HPDE6-E6E7 (cell line): ENCODE measurements around the gene LPO.

Experiments used
- DNase-seq: peaks from one replicate; pipeline ENCODE4 v3.0.0; 2011; ENCODE audit warnings: missing footprints; ENCODE audit errors: extremely low spot score

LPO gene

DNA sequence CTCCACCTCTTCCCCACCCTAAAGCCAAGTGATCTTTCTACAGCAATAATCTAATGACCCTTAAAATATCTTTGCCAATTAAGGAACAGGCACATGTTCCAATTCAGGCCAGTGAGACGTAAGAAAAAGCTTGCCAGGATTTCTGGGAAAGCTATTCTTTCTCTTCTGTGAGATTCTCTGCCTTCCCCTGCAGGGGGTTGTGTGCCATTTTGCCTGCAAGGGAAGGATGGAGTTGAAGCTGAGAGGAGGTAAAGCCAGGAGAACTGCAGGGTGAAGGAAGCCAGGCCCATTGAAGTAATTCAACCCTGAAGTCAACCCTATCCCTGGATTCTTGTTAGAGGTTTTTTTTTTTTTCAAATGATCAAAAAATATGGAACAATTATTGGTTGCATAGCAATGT lies 9.0 kb upstream of the LPO start:
- no peak for DNase-seq

DNA sequence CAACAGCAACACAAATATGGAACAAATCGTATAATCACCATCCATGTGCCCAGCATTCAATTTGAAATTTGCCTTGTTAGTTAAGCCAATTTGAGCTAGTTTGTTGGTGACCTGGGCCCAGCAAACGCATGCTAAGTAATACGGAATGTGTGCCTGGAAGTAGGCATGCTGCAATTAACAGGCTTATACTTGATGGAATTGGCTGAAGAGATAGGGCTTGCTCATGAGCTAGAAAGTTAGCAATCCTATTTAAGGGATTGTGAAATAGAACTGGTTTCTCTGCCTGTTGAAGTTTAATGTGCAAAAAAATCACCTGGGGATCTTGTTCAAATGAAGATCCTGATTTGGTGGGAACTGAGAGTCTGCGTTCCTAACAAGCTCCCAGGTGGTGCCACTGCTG lies 8.5 kb upstream of the LPO start:
- DNase-seq, result no peak

DNA sequence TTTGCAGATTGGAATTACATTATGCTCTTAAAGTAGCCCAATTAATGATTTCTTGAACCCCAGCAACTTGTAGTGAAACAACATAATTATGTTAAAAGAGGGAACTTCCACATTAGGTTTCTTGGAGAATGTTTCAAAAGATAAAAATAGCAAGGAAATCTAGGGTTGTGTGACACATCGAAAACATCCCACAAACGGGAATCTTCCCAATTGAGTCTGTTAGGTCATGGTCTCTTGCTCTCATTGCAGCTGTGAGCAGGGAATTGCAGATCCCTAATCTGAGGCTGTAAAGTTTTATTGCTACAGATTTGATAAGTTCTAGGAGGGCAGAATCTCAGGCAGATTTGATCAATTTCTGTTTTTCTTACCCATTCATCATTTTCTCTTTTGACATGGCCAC lies 6.7 kb upstream of the LPO start:
- no peak for DNase-seq

DNA sequence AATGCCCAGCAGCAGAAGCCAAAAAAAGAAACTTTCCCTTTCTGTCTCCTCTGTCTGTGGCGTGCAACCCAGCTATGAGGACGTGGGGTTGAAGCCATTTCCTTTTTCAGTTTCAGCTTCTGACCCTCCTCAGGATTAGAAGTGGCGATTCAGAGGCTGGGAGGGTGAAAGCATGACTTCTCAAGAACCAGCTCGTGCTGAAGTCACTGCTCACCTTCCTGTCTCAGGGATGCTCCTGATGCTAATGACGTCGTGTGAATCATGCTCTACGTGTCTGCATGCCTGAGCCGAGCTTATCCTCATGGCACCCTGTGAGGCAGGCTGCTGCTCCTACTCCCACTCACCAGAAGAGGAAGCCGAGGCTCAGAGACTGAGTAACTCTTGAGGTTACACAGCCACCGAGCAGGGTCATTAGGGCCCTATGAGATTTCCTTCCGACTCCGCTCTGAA lies 5.7 kb upstream of the LPO start:
- DNase-seq, result no peak

DNA sequence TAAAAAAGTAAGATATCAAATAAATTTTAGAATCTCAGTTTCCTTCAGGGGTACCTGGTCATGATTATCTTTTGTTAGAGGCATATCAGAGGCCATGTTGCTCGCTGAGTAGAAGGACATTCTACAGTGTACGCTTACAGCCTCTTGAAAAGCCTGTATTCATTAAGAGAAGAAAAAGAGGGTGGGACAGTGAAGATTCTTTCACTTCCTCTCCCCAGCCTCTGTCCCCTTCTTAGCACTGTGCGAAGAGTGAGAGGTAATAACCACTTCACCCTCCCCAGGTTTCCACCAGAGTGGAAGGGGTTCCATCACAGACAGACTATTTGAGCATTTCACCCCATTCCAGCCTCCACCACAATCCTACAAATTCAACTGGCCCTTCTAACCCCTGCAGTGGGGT lies 4.8 kb upstream of the LPO start:
- no peak for DNase-seq

DNA sequence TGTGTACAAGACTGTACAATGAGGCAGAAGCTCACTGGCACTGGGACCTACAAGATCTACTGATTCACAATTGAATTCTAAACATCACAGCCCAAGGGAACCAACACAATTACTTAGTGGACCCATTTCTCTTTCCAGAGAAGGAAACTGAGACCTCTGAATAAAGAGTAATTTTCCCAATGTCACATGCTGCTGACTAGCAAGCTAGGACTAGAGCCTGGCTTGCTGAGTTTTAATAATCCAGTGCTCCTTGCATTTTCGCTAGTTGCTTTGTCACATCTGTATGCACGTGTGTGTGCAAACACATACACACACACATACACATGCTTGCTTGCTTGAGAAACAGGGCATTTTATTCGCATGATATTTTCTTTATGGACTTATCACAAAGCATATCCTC lies 3.9 kb upstream of the LPO start:
- no peak for DNase-seq

DNA sequence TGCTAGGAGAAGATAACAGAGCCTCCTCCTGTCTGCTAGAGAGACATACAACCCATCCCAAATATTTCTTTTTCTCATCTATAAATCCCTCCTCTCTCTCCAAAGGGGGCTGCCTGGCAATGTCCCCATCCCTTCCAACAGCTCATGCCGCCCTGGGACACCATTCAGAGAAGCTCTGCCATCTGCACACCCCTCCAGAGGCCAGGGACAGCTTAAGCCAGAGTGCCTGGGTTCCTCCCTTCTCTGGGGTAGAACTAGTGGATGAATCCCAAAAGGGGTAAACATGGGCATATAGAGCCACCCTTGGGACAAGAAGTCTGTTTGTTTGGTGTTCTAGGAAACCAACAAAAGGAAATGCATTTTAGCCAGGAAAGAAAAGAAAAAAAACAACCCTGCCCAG lies 2.6 kb upstream of the LPO start:
- no peak for DNase-seq

DNA sequence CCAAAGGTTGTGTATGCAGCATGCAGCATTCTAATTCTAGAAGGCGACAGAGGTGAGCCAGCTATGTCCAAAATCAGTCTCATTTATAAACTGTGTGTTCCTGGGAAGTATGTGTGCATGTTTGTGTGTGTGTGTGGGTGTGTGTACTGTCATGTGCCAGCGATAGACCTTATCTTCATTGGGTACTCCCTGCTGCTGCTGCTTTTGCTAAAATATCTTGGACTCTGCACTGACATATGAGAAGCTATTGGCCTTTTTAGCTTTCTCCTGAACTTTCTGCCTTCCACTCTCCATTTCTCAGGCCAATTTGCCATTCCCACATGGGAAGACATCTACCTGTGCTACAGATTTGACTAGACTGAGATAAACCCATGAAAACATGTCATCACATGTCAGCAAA lies 2.0 kb upstream of the LPO start:
- DNase-seq, result no peak

DNA sequence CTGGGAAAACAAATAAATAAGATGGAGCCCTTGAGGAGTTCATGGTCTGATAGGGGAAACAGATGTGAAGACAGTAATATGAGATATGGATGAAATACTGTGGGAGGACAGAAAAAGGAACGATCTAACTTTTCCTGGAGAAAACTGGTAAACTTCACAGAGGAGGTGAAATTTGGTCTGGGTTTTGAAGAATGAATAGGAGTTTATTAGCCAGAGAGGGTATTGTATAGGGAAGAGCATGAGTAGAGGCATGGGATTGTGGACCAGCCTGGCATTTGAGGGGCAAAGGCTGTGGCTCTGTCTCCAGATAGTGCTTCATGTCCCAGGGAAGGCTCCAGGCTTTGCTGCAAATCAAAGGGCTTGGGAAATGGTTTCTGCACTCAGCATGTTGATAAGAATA lies 1.6 kb downstream of the LPO start:
- DNase-seq, result no peak

DNA sequence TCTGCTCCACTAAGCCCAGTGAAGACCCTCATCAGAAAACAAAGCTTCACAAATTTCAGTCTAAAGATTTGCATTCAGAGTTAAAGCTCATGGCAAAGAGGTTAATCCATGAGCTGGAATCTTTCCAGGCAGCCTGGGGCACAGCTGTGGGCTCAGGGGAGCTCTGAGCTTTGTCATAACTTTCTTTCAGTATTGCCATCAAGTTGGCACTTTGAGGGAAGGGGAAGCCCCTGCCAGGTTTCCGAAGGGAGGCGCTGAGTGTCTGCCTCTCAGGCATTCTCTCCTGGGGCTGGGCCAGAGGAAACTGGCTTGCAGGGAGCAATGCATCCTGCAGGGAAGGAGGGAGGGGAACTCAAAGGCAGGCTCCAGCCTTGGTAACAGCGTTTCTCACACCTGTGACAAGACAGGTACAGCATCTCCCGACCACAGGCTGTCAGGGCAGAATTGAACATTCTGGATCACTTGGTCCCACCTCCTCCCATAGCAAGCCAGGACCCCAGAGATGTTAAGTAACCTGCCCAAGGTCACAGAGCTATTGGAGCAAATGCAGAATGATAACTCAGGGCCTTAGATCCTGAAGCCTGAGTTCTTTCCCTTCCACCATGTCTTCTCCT lies 3.9 kb downstream of the LPO start:
- DNase-seq, result no peak

DNA sequence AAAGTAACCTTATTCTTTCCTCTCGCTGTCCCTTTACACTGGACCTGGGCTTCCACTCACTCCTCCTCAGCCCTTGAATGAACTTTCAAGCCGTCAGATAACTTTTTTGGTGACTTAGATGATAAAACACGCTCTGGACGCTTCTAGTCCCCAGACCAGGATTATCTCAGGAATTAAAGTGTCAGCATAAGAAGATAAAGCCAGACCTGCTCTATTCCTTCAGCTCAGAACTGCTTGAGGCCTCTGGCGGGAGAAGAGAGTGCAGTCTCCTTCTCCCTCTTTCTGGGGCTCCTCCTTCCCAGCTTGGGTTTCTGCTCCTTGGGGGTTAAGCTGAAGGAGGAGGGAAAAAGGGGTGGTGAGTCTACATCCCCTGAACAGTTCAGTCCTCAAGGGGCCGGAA lies 6.6 kb downstream of the LPO start:
- no peak for DNase-seq

DNA sequence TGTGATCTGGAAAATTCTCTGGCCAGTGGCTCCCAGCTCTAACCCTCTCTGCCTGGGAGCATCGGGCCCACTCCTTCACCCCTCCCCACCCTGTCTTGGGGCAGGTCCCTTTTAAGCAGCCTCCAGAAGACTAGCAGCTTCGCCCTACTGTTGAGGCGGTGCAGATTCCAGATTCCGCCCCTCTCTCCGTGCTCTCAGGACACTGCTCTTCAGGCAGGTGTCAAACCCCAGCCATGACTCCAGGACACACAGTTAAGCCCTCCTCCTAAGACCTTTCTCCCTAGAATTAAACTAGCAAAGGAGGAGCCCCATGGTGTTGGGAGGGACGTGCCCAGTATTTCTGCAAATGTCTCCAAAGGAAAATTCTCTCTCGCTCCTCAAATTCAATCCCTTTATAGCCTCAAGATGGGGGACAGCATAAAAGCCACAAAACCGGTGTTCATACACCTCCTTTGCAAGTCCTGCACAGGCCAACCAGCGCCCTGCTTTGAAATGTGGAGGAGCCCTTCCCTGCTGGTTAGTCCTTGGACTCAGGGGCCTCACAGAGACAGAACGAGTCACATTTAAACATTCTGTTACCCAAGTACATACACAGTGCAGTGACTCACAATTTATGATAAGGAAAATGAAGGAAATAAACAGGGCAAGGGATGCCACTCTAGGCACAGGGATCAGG lies 7.2 kb downstream of the LPO start:
- no peak for DNase-seq

DNA sequence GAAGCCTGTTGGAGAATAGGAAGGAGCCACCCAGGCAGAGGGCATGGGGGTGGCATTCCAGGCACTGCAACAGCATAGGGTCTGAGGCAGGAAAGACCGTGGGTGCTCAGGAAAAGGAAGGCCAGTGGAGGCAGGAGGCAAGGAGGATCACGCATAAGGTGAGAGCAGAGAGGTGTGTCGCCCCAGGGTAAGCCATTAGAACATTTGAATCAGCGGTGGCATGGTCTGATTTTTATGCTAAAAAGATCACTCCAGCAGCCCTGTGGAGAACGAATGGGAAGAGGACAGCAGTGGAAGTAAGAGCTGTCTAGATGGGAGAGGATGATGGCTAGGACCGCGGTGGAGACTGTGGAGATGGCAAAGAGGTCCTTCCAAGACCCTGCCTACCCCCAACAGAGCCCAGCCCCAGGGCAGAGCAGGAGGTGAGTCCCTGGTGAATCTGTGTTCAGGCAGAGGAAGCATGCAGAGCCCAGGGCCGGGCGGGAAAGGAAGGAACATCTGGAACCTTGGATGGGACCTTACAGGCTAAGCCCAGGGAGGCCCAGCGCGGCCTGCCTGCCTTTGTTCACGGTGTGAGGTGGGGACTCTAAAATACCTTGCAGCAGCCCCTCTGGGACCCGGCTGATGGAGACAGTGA lies 7.8 kb downstream of the LPO start:
- DNase-seq, result no peak

DNA sequence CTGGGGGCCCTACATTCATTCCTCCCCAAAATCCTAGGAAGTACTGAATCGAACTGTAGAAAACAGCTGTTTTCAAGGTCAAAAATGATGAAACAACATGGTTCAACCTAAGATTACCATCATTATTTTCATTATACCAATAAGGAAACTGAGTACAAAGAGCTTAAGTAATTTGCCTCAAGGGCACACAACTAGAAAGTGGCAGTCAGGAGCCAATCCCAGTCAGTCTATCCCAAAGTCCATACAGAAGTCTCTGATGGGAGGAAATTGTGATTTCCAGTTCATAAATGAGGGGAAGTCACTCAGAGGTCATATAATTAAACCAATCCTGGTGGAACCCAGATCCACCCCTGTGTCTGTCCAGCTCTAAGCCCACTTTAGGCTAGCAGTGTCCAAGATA lies 8.4 kb downstream of the LPO start:
- DNase-seq, result no peak

DNA sequence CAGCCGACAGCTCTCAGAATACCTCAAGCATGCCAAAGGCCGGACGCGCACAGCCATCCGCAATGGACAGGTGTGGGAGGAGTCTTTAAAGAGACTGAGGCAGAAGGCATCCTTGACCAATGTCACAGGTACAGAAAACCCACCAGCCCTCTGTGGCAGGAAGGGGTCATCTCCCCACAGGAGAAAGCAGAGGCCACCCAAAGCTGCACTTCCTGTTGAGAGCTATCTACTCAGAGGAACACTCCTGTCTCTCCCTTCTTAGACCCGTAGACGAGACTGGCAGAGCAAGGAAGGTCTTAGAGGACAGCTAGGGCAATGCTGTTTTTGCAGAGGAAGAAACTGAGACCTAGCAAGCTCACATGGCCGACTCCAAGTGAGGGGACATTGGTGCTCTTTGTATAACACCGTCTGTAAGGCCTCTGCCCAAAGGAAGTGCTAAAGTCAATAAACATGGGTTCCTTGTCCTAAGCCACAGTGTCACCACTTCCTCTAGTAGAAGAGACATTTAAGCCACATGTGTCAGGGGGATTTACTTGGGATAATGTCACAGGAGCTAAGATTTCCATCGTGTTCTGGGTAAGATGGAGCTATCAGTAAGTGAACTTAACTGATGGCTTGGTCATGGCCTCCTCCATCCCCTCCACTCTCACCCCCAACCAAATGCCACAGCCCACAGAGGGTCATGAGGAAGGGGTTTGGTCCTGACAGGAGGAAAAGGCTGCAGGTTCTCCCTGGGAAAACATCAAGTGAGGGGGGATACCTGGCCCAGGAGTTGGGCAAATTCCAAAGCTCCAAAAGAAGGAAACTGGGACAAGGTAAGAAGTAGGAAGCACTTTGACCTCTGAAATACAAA lies 9.4 kb downstream of the LPO start:
- no peak for DNase-seq

DNA sequence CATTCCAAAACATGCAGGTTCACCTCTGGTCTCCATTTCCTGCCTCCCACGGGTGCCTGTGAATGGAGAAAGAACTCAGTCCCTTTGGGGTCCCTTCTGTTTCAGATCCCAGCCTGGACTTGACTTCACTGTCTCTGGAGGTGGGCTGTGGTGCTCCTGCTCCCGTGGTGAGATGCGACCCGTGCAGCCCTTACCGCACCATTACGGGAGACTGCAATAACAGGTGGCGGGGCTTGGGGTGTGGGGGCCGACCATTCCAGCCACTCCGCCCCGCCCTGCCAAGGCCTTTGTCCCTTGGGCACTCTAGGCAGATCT lies 10.5 kb downstream of the LPO start:
- no peak for DNase-seq

DNA sequence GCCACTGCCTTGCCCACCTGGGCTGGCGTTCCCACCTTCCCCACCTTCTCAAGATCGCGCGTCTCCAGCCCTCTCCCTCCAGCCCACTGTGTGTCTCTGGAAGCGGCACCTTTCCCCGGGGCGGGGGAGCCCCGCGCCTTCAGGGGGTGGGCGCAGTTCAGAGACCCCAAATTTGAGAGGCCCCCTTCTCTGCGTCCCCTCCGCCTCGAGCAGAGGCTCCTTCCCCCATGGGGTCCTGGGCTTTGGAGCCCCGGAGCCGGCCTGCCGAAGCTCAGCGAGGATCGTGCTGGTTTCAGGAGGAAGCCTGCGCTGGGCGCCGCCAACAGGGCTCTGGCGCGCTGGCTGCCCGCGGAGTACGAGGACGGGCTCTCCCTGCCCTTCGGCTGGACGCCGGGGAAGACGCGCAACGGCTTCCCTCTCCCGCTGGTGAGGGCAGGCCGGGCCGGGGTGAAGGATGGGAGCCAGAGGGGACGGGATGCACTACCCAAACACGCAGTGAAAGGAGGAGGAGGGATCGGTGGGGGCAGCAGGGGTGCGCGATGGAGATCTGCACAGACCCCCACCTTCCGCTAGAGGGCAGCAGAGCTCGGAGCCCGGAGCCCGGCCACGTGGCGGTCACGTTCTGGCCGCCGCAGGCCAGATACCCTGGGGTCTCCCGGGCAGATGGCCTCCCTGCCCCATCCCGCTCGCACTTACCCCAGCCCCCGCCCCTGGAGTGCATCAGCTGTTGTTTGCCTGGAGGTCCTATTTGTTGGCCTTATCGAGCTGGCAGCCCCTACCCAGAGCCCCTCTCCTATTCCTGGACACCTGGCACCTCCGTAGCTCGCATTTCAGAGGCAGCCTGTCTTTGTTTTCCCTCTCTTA lies 11.1 kb downstream of the LPO start:
- DNase-seq, result peak; percentile 90

DNA sequence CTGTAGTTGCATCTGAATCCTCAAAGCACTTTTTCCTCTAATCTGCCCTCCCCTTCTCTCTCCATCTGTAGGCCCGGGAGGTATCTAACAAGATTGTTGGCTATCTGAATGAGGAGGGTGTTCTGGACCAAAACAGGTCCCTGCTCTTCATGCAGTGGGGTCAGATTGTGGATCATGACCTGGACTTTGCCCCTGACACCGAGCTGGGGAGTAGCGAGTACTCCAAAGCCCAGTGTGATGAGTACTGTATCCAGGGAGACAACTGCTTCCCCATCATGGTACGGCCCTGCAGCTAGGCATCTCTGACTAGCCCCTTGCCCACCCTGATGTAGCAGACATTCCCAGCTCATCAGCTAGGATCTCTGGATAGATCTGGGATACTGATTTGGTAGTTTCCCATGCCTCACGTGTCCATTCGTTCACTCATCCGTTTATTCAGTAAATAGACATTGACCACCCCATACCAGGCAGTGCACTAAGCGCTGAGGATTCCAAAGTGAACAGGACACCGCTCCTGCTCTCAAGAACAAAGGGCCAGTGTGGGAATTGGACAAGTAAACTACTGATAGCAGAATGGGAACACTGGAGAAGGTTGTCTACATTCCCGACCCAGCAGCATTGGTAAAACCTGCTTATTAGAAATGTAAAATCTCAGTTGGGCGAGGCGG lies 12.1 kb downstream of the LPO start:
- no peak for DNase-seq

DNA sequence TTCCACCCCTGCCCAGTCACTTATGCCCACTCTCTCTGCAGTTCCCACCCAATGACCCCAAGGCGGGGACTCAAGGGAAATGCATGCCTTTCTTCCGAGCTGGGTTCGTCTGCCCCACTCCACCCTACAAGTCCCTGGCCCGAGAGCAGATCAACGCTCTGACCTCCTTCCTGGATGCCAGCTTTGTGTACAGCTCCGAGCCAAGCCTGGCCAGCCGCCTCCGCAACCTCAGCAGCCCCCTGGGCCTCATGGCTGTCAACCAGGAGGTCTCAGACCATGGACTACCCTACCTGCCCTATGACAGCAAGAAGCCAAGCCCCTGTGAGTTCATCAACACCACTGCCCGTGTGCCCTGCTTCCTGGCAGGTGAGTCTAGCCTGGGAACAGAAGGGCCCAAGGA lies 13.8 kb downstream of the LPO start:
- DNase-seq, result no peak

DNA sequence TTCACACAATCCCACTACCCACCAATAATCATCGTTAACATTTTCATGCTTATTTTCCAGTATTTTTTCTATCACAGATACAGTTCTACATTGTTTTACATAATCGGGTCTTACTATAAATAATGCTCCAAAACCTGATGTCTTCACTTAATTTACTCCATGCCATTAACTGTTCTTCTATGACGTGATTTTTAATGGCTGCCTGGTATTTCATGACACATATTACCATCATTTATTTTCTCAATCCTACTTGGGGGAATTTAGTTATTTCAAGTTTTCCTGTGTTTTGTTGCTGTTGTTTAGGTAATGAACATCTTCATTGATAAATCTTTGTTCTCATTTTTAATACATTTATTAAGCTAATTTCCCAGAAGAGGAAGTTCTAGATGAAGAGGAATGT lies 14.7 kb downstream of the LPO start:
- DNase-seq, result no peak

DNA sequence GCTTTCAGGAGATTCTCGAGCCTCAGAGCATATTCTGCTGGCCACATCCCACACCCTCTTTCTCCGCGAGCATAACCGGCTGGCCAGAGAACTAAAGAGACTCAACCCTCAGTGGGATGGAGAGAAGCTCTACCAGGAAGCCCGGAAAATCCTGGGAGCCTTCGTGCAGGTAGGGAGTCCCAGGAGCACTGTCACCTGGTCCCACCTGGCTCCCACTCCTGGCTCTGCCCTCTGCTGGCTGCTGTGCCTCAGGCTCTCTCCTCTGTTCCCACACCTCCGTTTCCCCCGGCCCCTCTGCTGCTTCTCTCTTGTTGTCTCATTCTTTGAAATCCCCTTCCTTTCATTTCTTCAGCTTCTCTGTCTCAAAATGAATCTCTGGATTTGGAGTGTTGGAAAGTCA lies 16.4 kb downstream of the LPO start:
- no peak for DNase-seq
